ENCODE measurements around the gene PDXP.

PDXP gene

DNA sequence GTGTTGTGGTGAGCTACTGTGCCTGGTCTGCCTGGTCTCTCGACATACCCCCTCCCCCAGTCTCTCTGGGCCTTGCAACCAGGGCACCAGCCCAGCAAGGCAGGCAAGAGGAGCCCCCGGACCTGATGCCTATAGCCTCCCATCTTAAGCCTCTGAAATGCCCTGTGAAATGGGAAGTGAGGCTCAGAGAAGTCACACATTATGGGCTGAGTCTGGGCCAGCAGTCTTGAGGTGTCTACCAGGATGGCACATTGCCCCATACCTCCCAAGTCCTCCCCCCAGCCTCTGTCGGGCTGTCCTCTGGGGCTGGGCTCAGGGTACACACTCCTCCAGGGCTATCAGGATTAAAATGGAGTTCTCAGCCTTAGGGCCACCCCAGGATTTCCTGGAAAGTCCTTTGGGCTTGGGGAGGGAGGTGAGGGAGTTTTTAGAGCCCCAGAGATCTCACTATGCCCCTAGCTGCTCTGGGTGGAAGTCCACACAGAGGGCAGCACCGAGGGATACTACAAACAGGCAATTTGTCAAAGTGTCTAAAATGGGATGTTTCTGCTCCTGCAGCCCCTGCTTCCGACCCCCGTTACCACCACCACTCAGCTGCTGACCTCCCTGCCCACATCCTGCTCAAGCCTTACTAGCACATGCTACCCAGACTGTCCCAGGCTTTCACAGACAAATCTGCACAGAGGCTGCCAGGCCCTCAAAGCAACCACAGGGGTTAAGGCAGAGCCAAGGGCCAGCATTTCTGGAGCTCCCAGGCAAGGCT lies 22.2 kb upstream of the PDXP start:
- TF ChIP-seq OSR1 (CRISPR knock-in tag; IDR thresholded peaks at IDR 0.05) (no peak), ZC3H10 (CRISPR knock-in tag; IDR thresholded peaks at IDR 0.05) (no peak), ESRRG (CRISPR knock-in tag; IDR thresholded peaks at IDR 0.05) (no peak), ZNF8 (CRISPR knock-in tag; IDR thresholded peaks at IDR 0.05) (no peak), ISL1 (CRISPR knock-in tag; IDR thresholded peaks at IDR 0.05) (no peak), ZNF70 (CRISPR knock-in tag; IDR thresholded peaks at IDR 0.05) (no peak), ARNTL (CRISPR knock-in tag; IDR thresholded peaks at IDR 0.05; ENCODE audit: borderline replicate concordance, low read depth) (no peak), BACH2 (CRISPR knock-in tag; IDR thresholded peaks at IDR 0.05; ENCODE audit: borderline replicate concordance) (no peak), PPARA (CRISPR knock-in tag; IDR thresholded peaks at IDR 0.05; ENCODE audit: borderline replicate concordance) (no peak), ZFP3 (CRISPR knock-in tag; IDR thresholded peaks at IDR 0.05) (no peak), GLIS3 (CRISPR knock-in tag; IDR thresholded peaks at IDR 0.05) (no peak), ZNF565 (CRISPR knock-in tag; conservative IDR thresholded peaks at IDR 0.05; ENCODE audit: low read depth) (no peak), SNAI2 (CRISPR knock-in tag; IDR thresholded peaks at IDR 0.05) (no peak), CSDC2 (CRISPR knock-in tag; IDR thresholded peaks at IDR 0.05) (no peak)
- TF ChIP-seq, protein P1, sequence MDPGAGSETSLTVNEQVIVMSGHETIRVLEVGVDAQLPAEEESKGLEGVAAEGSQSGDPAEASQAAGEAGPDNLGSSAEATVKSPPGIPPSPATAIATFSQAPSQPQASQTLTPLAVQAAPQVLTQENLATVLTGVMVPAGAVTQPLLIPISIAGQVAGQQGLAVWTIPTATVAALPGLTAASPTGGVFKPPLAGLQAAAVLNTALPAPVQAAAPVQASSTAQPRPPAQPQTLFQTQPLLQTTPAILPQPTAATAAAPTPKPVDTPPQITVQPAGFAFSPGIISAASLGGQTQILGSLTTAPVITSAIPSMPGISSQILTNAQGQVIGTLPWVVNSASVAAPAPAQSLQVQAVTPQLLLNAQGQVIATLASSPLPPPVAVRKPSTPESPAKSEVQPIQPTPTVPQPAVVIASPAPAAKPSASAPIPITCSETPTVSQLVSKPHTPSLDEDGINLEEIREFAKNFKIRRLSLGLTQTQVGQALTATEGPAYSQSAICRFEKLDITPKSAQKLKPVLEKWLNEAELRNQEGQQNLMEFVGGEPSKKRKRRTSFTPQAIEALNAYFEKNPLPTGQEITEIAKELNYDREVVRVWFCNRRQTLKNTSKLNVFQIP (CRISPR knock-in tag; IDR thresholded peaks at IDR 0.05; ENCODE audit: borderline replicate concordance, low read depth), result no peak
- TF ChIP-seq, protein P2, sequence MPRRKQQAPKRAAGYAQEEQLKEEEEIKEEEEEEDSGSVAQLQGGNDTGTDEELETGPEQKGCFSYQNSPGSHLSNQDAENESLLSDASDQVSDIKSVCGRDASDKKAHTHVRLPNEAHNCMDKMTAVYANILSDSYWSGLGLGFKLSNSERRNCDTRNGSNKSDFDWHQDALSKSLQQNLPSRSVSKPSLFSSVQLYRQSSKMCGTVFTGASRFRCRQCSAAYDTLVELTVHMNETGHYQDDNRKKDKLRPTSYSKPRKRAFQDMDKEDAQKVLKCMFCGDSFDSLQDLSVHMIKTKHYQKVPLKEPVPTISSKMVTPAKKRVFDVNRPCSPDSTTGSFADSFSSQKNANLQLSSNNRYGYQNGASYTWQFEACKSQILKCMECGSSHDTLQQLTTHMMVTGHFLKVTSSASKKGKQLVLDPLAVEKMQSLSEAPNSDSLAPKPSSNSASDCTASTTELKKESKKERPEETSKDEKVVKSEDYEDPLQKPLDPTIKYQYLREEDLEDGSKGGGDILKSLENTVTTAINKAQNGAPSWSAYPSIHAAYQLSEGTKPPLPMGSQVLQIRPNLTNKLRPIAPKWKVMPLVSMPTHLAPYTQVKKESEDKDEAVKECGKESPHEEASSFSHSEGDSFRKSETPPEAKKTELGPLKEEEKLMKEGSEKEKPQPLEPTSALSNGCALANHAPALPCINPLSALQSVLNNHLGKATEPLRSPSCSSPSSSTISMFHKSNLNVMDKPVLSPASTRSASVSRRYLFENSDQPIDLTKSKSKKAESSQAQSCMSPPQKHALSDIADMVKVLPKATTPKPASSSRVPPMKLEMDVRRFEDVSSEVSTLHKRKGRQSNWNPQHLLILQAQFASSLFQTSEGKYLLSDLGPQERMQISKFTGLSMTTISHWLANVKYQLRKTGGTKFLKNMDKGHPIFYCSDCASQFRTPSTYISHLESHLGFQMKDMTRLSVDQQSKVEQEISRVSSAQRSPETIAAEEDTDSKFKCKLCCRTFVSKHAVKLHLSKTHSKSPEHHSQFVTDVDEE (CRISPR knock-in tag; IDR thresholded peaks at IDR 0.05), result no peak
- TF ChIP-seq, protein P3, sequence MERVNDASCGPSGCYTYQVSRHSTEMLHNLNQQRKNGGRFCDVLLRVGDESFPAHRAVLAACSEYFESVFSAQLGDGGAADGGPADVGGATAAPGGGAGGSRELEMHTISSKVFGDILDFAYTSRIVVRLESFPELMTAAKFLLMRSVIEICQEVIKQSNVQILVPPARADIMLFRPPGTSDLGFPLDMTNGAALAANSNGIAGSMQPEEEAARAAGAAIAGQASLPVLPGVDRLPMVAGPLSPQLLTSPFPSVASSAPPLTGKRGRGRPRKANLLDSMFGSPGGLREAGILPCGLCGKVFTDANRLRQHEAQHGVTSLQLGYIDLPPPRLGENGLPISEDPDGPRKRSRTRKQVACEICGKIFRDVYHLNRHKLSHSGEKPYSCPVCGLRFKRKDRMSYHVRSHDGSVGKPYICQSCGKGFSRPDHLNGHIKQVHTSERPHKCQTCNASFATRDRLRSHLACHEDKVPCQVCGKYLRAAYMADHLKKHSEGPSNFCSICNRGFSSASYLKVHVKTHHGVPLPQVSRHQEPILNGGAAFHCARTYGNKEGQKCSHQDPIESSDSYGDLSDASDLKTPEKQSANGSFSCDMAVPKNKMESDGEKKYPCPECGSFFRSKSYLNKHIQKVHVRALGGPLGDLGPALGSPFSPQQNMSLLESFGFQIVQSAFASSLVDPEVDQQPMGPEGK (CRISPR knock-in tag; IDR thresholded peaks at IDR 0.05; ENCODE audit: borderline replicate concordance), result no peak
- TF ChIP-seq, protein P4, sequence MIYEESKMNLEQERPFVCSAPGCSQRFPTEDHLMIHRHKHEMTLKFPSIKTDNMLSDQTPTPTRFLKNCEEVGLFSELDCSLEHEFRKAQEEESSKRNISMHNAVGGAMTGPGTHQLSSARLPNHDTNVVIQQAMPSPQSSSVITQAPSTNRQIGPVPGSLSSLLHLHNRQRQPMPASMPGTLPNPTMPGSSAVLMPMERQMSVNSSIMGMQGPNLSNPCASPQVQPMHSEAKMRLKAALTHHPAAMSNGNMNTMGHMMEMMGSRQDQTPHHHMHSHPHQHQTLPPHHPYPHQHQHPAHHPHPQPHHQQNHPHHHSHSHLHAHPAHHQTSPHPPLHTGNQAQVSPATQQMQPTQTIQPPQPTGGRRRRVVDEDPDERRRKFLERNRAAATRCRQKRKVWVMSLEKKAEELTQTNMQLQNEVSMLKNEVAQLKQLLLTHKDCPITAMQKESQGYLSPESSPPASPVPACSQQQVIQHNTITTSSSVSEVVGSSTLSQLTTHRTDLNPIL (CRISPR knock-in tag; IDR thresholded peaks at IDR 0.05; ENCODE audit: low read depth), result no peak
- TF ChIP-seq, protein P5, sequence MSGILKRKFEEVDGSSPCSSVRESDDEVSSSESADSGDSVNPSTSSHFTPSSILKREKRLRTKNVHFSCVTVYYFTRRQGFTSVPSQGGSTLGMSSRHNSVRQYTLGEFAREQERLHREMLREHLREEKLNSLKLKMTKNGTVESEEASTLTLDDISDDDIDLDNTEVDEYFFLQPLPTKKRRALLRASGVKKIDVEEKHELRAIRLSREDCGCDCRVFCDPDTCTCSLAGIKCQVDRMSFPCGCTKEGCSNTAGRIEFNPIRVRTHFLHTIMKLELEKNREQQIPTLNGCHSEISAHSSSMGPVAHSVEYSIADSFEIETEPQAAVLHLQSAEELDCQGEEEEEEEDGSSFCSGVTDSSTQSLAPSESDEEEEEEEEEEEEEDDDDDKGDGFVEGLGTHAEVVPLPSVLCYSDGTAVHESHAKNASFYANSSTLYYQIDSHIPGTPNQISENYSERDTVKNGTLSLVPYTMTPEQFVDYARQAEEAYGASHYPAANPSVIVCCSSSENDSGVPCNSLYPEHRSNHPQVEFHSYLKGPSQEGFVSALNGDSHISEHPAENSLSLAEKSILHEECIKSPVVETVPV (CRISPR knock-in tag; IDR thresholded peaks at IDR 0.05), result no peak
- 0 out of 3 replicates have a peak, but pooled peaks have one; percentile 4 for ATAC-seq

DNA sequence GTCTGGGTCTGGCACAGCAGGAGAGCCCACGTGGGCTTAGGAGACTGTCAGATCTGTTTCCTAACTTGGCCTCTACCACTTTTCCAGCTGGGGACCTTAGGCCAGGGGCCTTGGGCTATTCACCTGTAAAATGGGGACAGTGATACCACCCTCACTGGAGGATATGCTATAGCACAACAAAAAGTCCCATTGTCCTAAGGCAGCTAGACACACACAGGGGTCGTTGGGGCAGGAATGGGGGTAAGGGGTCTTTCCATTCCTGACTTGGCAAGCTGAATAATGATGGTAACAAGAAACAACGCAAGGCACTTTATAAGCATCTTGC lies 21.6 kb upstream of the PDXP start:
- ATAC-seq, result no peak
- TF ChIP-seq, protein P2 (CRISPR knock-in tag; IDR thresholded peaks at IDR 0.05), result no peak
- TF ChIP-seq PPARA (CRISPR knock-in tag; IDR thresholded peaks at IDR 0.05; ENCODE audit: borderline replicate concordance), result no peak
- no peak for TF ChIP-seq OSR1 (CRISPR knock-in tag; IDR thresholded peaks at IDR 0.05)
- no peak for TF ChIP-seq ZFP30 (CRISPR knock-in tag; IDR thresholded peaks at IDR 0.05)
- TF ChIP-seq SNAI2 (CRISPR knock-in tag; IDR thresholded peaks at IDR 0.05), result no peak
- TF ChIP-seq, protein P5 (CRISPR knock-in tag; IDR thresholded peaks at IDR 0.05), result no peak
- no peak for TF ChIP-seq RARB (CRISPR knock-in tag; IDR thresholded peaks at IDR 0.05)
- no peak for TF ChIP-seq ISL1 (CRISPR knock-in tag; IDR thresholded peaks at IDR 0.05)
- no peak for TF ChIP-seq ZNF70 (CRISPR knock-in tag; IDR thresholded peaks at IDR 0.05)
- TF ChIP-seq ZFP3 (CRISPR knock-in tag; IDR thresholded peaks at IDR 0.05), result no peak
- no peak for TF ChIP-seq TCF4 (CRISPR knock-in tag; IDR thresholded peaks at IDR 0.05; ENCODE audit: borderline replicate concordance)
